H1 (cell line): Measurements from ENCODE around the gene SEMA3C. TPM values are rescaled to one million over a fixed set of nuclear protein-coding genes. Genes with fewer than 3 reads are reported as not detected.

Source experiments
- CTCF ChIA-PET: fragments of 300-600 bp; sonication (Branson Sonifier 250); formaldehyde crosslinking; loops from one replicate; lab custom pipeline; 2021; ENCODE audit not compliant: partially characterized antibody; lab: Charles Lee
- POLR2A ChIA-PET: fragments of 300-600 bp; sonication (Branson Sonifier 250); formaldehyde crosslinking; loops from one replicate; lab custom pipeline; 2021; ENCODE audit warnings: inconsistent platforms; ENCODE audit not compliant: partially characterized antibody; lab: Charles Lee
- DNase-seq, 2 experiments: peaks; one replicate each; pipeline versions ENCODE4 v3.0.0 to v3.0.0-alpha.2; 2010 to 2022; ENCODE audit warnings: low spot score in 2 of 2, low read depth in 1 of 2, mixed read lengths in 1 of 2
- FAIRE-seq: peaks from 2 replicates; lab custom pipeline; 2011; peaks lifted over from hg19 to GRCh38; lab: Jason Lieb, UNC
- H2AFZ ChIP-seq: 2 replicates; pipeline ENCODE4 v1.8.1; 2012; ENCODE audit warnings: low read length, inconsistent platforms
- H2AK5ac ChIP-seq: 2 replicates; pipeline ENCODE4 v1.6.1; 2013; ENCODE audit warnings: low read depth, low read length
- H2BK120ac ChIP-seq: replicated peaks from 2 replicates; pipeline ENCODE3; 2013; ENCODE audit warnings: low read depth, low read length, inconsistent platforms
- H2BK12ac ChIP-seq: 2 replicates; pipeline ENCODE4 v1.6.1; 2013; ENCODE audit warnings: low read depth, low read length
- H2BK15ac ChIP-seq: 2 replicates; pipeline ENCODE4 v1.6.1; 2013; ENCODE audit warnings: low read length
- H2BK20ac ChIP-seq: 2 replicates; pipeline ENCODE4 v1.6.1; 2013; ENCODE audit warnings: low read length
- H2BK5ac ChIP-seq: 2 replicates; pipeline ENCODE4 v1.6.1; 2013; ENCODE audit warnings: low read depth, low read length
- H3K14ac ChIP-seq: 2 replicates; pipeline ENCODE4 v1.6.1; 2013; ENCODE audit warnings: inconsistent platforms; ENCODE audit not compliant: insufficient read length
- H3K18ac ChIP-seq: 2 replicates; pipeline ENCODE4 v1.6.1; 2013; ENCODE audit warnings: low read length; ENCODE audit errors: extremely low read depth
- H3K23ac ChIP-seq: 2 replicates; pipeline ENCODE4 v1.6.1; 2013; ENCODE audit warnings: inconsistent platforms; ENCODE audit not compliant: insufficient read length
- H3K23me2 ChIP-seq: 2 replicates; pipeline ENCODE4 v1.6.1; 2013; ENCODE audit warnings: low read depth, low read length
- H3K27ac ChIP-seq: 2 replicates; pipeline ENCODE4 v1.6.1; 2011; ENCODE audit warnings: low read depth, low read length, inconsistent platforms
- H3K27me3 ChIP-seq, 4 experiments: replicated peaks in 1 of 4; 1 replicate in 1 of 4; 2 replicates in 3 of 4; pipeline versions ENCODE4 v1.6.1 to v1.8.1; 2011 to 2013; ENCODE audit warnings: low read length in 3 of 4, mild to moderate bottlenecking in 3 of 4, inconsistent platforms in 2 of 4, mixed read lengths in 2 of 4, moderate library complexity in 1 of 4; ENCODE audit not compliant: control insufficient read depth in 3 of 4, insufficient read depth in 3 of 4; ENCODE audit errors: extremely low read depth in 1 of 4
- H3K36me3 ChIP-seq, 4 experiments: 2 replicates each; pipeline versions ENCODE4 v1.6.1 to v1.8.1; 2011 to 2013; ENCODE audit warnings: mild to moderate bottlenecking in 4 of 4, low read length in 3 of 4, moderate library complexity in 2 of 4, control low read depth in 1 of 4, inconsistent platforms in 1 of 4; ENCODE audit not compliant: insufficient read depth in 4 of 4, control insufficient read depth in 2 of 4
- H3K4ac ChIP-seq: replicated peaks from 2 replicates; pipeline ENCODE3; 2013; ENCODE audit warnings: low read length, low read depth, mixed read lengths, inconsistent platforms; ENCODE audit not compliant: insufficient read length
- H3K4me1 ChIP-seq, 4 experiments: replicated peaks in 1 of 4; 1 replicate in 1 of 4; 2 replicates in 3 of 4; pipeline versions ENCODE4 v1.6.1 to v1.8.1; 2011 to 2013; ENCODE audit warnings: low read length in 3 of 4, inconsistent platforms in 2 of 4, mixed read lengths in 1 of 4; ENCODE audit not compliant: insufficient read depth in 4 of 4, control insufficient read depth in 3 of 4
- H3K4me2 ChIP-seq, 2 experiments: 2 replicates each; pipeline versions ENCODE4 v1.6.1 to v1.8.1; 2011 to 2013; ENCODE audit warnings: low read depth in 2 of 2, low read length in 2 of 2, control low read depth in 1 of 2, inconsistent platforms in 1 of 2, mild to moderate bottlenecking in 1 of 2; ENCODE audit not compliant: insufficient read depth in 1 of 2
- H3K4me3 ChIP-seq, 4 experiments: fragments of 200-600, 300-600 bp in 1 of 4; sonication (generic), shearing (Covaris generic), sonication (Bioruptor Twin) in 1 of 4; 2 replicates each; pipeline versions ENCODE4 v1.5.1 to v1.8.1; 2011 to 2016; ENCODE audit warnings: low read length in 4 of 4, low read depth in 3 of 4, control low read depth in 2 of 4, inconsistent platforms in 2 of 4, mild to moderate bottlenecking in 2 of 4, mixed read lengths in 1 of 4, moderate library complexity in 1 of 4; ENCODE audit not compliant: insufficient read depth in 2 of 4; ENCODE audit errors: extremely low read depth in 1 of 4
- H3K56ac ChIP-seq: replicated peaks from 2 replicates; pipeline ENCODE3; 2013; ENCODE audit warnings: low read depth, mild to moderate bottlenecking, mixed read lengths, low read length, inconsistent platforms; ENCODE audit not compliant: insufficient read length
- H3K79me1 ChIP-seq: 2 replicates; pipeline ENCODE4 v1.6.1; 2013; ENCODE audit warnings: low read depth, low read length, control low read depth
- H3K79me2 ChIP-seq, 2 experiments: 2 replicates each; pipeline versions ENCODE4 v1.6.1 to v1.8.1; 2012 to 2013; ENCODE audit warnings: low read length in 2 of 2, mild to moderate bottlenecking in 2 of 2, inconsistent platforms in 1 of 2; ENCODE audit not compliant: insufficient read depth in 2 of 2, control insufficient read depth in 1 of 2
- H3K9ac ChIP-seq, 4 experiments: replicated peaks in 1 of 4; 1 replicate in 1 of 4; 2 replicates in 3 of 4; pipeline versions ENCODE4 v1.6.1 to v1.8.1; 2011 to 2013; ENCODE audit warnings: low read depth in 3 of 4, low read length in 3 of 4, control low read depth in 2 of 4, mild to moderate bottlenecking in 2 of 4, moderate library complexity in 2 of 4, inconsistent platforms in 1 of 4; ENCODE audit errors: extremely low read depth in 1 of 4
- H3K9me3 ChIP-seq, 2 experiments: 2 replicates each; pipeline versions ENCODE4 v1.6.1 to v1.8.1; 2012 to 2013; ENCODE audit warnings: mild to moderate bottlenecking in 2 of 2, moderate library complexity in 2 of 2, control low read depth in 1 of 2, inconsistent platforms in 1 of 2, low read depth in 1 of 2, low read length in 1 of 2, mixed read lengths in 1 of 2; ENCODE audit not compliant: insufficient read depth in 2 of 2
- H4K20me1 ChIP-seq, 2 experiments: replicated peaks in 1 of 2; 2 replicates each; pipeline versions ENCODE3 to v1.8.1; 2011 to 2013; ENCODE audit warnings: inconsistent platforms in 2 of 2, low read length in 2 of 2, mild to moderate bottlenecking in 1 of 2; ENCODE audit not compliant: insufficient read depth in 2 of 2, control insufficient read depth in 1 of 2
- H4K5ac ChIP-seq: 2 replicates; pipeline ENCODE4 v1.6.1; 2013; ENCODE audit warnings: low read length, low read depth, mixed read lengths, inconsistent platforms; ENCODE audit not compliant: insufficient read length
- H4K8ac ChIP-seq: 2 replicates; pipeline ENCODE4 v1.8.0; 2013; ENCODE audit warnings: mild to moderate bottlenecking, moderate library complexity, low read length, inconsistent platforms; ENCODE audit not compliant: insufficient read depth; ENCODE audit errors: extremely low read depth
- H4K91ac ChIP-seq: replicated peaks from 2 replicates; pipeline ENCODE3; 2013; ENCODE audit warnings: low read length, mixed read lengths, inconsistent platforms; ENCODE audit not compliant: insufficient read length
- CHD1 ChIP-seq: IDR thresholded peaks from 2 replicates; pipeline ENCODE4 v1.6.1; 2012; ENCODE audit warnings: low read depth, low read length, improper control_type of control experiment
- polyA plus RNA-seq, 7 experiments: library from polyadenylated mRNA; depleted of rRNA in 3 of 7; stranded (reverse) in 5 of 7; unstranded in 2 of 7; fragments of >200 nt in 5 of 7; fragments of 200-250 nt in 2 of 7; gene quantifications; 1 replicate in 5 of 7; 2 replicates in 1 of 7; 4 replicates in 1 of 7; pipeline versions ENCODE4 v1.2.1 to v1.2.3, GENCODE V29; 2011 to 2013; ENCODE audit warnings: missing spikeins in 2 of 7, mixed read lengths in 2 of 7
- total RNA-seq: library from RNA; stranded (reverse); fragmentation: NEBNext Ultra II Directional; extraction: Animal tissue kit (Norgen Biotek cat#: 25700); gene quantifications from 2 replicates; pipeline ENCODE4 v1.2.1, GENCODE V29; 2021

Gene SEMA3C
- total and polyA plus RNA-seq, 2 of the 8 experiments (the other 6 are each of a cell fraction or from before 2014, with no cell fraction given): 0.15 to 1.4 TPM

- Histone ChIP-seq H3K79me1 (no peaks in the 10 kb centered on the region), H2BK20ac (no peak overlapping the region), H3K9ac (no peak overlapping the region), H4K8ac (no peak overlapping the region), H3K4me3 (no peak overlapping the region), H3K4me2 (no peak overlapping the region), H2BK120ac (no peak overlapping the region), H4K91ac (no peak overlapping the region), H3K4ac (no peak overlapping the region), H4K5ac (no peak overlapping the region), H3K18ac (no peak overlapping the region), H3K9me3 (no peaks in the 10 kb centered on the region), H2BK15ac (no peak overlapping the region), H3K56ac (no peak overlapping the region), H3K27ac (no peak overlapping the region), H3K23me2 (no peaks in the 10 kb centered on the region), H3K36me3 (no peaks in the 10 kb centered on the region), H3K4me1 (no peaks in the 10 kb centered on the region), H3K79me2 (no peaks in the 10 kb centered on the region), H4K20me1 (no peaks in the 10 kb centered on the region), H2BK5ac (no peak overlapping the region), H2BK12ac (no peak overlapping the region), H3K27me3 (no peaks in the 10 kb centered on the region), H3K23ac (no peak overlapping the region), H2AFZ (no peak overlapping the region), H2AK5ac (no peak overlapping the region), H3K14ac (no peak overlapping the region)
- CTCF ChIA-PET: interaction anchor here (0.6 kb wide), 1 partner anchor 54 kb away, joined by 3 read pairs; no protein-coding TSS in a partner anchor
- TF ChIP-seq CHD1: no peak
- DNase-seq: no peak
- POLR2A ChIA-PET: no interaction called here
- no peak for FAIRE-seq
Measured at GRCh38 chr7:80932536-80932935, 13.7 kb upstream of the SEMA3C start.
